ENCODE measurements around the gene MMEL1. TPM values are rescaled to one million over a fixed set of nuclear protein-coding genes. Genes with fewer than 3 reads are reported as not detected.

MMEL1 gene
- total and polyA plus RNA-seq, 2 of the 13 experiments (the other 11 are each of a cell fraction or from before 2014, with no cell fraction given): 0.48 TPM; not detected in 1

DNA sequence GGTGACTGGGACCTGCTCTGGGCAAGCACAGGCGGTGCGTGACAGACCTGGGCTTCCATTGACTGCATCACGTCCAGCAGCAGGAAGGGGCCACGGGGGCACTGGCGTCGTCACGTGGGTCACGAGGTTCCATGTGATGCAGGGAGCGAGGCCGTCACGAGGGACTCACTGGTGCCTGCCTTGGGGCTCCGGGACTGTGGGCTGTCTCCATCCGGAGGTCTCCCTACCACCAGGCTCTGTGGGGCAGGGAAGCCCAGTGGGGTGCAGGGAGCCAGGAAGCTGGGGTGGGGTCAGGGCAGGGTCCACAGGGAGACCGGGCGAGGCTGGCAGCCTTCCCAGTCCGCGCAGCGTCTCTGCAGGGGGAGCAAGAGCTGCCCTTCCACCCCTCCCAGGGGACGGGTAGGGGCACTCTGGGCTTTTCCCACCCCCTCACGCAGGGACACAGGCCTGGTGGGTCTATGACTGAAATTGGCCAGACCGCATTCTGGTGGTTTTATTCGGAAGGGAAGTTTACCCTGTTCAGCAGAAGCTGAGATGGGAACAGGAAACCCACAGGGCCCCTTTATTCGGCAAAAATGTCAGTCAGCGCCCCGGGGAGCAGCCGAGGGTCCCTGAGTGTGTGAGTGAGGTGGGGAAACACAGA is 77.1 kb downstream of the MMEL1 start (continued):
- TF ChIP-seq, protein P1, sequence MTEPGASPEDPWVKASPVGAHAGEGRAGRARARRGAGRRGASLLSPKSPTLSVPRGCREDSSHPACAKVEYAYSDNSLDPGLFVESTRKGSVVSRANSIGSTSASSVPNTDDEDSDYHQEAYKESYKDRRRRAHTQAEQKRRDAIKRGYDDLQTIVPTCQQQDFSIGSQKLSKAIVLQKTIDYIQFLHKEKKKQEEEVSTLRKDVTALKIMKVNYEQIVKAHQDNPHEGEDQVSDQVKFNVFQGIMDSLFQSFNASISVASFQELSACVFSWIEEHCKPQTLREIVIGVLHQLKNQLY (CRISPR knock-in tag; IDR thresholded peaks at IDR 0.05): peak; percentile 54; the same call in 1 of the 2 replicates
- TF ChIP-seq DMAP1 (CRISPR knock-in tag; IDR thresholded peaks at IDR 0.05) (peak; percentile 46; the same call in 1 of the 2 replicates), ZNF205 (CRISPR knock-in tag; IDR thresholded peaks at IDR 0.05) (no peak; the same call in 1 of the 2 replicates), HHEX (CRISPR knock-in tag; IDR thresholded peaks at IDR 0.05) (no peak), ZNF484 (CRISPR knock-in tag; IDR thresholded peaks at IDR 0.05; ENCODE audit: borderline replicate concordance, low read depth) (no peak), SNRNP70 (IDR thresholded peaks at IDR 0.05; ENCODE audit: low read depth, low read length) (no peak), HMG20B (CRISPR knock-in tag; conservative IDR thresholded peaks at IDR 0.05) (no peak), ZNF350 (CRISPR knock-in tag; IDR thresholded peaks at IDR 0.05; ENCODE audit: borderline replicate concordance, low read depth) (no peak), ZNF264 (CRISPR knock-in tag; IDR thresholded peaks at IDR 0.05) (no peak), SMARCE1 (IDR thresholded peaks at IDR 0.05; ENCODE audit: borderline replicate concordance) (no peak), ZNF101 (CRISPR knock-in tag; IDR thresholded peaks at IDR 0.05; ENCODE audit: borderline replicate concordance, low read depth) (no peak), ZNF136 (CRISPR knock-in tag; IDR thresholded peaks at IDR 0.05; ENCODE audit: low read depth) (no peak), NONO (IDR thresholded peaks at IDR 0.05) (no peak), NONO (CRISPR knock-in tag; conservative IDR thresholded peaks at IDR 0.05) (0 out of 2 replicates have a peak, but pooled peaks have one; percentile 39), REL (CRISPR knock-in tag; conservative IDR thresholded peaks at IDR 0.05) (no peak), NR2F6 (IDR thresholded peaks at IDR 0.05) (peak; percentile 34; the same call in 1 of the 2 replicates), NR2F6 (CRISPR knock-in tag; IDR thresholded peaks at IDR 0.05) (peak; percentile 75), NR2C2 (CRISPR knock-in tag; IDR thresholded peaks at IDR 0.05; ENCODE audit: borderline replicate concordance) (no peak), PITX1 (CRISPR knock-in tag; IDR thresholded peaks at IDR 0.05) (peak; percentile 56; the same call in 1 of the 2 replicates), CHCHD3 (CRISPR knock-in tag; IDR thresholded peaks at IDR 0.05) (no peak), THYN1 (CRISPR knock-in tag; IDR thresholded peaks at IDR 0.05; ENCODE audit: borderline replicate concordance, low read depth) (no peak), MZF1 (CRISPR knock-in tag; IDR thresholded peaks at IDR 0.05; ENCODE audit: borderline replicate concordance) (no peak), ZNF12 (CRISPR knock-in tag; IDR thresholded peaks at IDR 0.05) (no peak)
- TF ChIP-seq, protein P2, sequence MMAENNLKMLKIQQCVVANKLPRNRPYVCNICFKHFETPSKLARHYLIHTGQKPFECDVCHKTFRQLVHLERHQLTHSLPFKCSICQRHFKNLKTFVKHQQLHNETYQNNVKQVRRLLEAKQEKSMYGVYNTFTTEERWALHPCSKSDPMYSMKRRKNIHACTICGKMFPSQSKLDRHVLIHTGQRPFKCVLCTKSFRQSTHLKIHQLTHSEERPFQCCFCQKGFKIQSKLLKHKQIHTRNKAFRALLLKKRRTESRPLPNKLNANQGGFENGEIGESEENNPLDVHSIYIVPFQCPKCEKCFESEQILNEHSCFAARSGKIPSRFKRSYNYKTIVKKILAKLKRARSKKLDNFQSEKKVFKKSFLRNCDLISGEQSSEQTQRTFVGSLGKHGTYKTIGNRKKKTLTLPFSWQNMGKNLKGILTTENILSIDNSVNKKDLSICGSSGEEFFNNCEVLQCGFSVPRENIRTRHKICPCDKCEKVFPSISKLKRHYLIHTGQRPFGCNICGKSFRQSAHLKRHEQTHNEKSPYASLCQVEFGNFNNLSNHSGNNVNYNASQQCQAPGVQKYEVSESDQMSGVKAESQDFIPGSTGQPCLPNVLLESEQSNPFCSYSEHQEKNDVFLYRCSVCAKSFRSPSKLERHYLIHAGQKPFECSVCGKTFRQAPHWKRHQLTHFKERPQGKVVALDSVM (CRISPR knock-in tag; IDR thresholded peaks at IDR 0.05): peak; percentile 63
- TF ChIP-seq, protein P3, sequence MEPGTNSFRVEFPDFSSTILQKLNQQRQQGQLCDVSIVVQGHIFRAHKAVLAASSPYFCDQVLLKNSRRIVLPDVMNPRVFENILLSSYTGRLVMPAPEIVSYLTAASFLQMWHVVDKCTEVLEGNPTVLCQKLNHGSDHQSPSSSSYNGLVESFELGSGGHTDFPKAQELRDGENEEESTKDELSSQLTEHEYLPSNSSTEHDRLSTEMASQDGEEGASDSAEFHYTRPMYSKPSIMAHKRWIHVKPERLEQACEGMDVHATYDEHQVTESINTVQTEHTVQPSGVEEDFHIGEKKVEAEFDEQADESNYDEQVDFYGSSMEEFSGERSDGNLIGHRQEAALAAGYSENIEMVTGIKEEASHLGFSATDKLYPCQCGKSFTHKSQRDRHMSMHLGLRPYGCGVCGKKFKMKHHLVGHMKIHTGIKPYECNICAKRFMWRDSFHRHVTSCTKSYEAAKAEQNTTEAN (CRISPR knock-in tag; conservative IDR thresholded peaks at IDR 0.05): no peak
- TF ChIP-seq, protein P4, sequence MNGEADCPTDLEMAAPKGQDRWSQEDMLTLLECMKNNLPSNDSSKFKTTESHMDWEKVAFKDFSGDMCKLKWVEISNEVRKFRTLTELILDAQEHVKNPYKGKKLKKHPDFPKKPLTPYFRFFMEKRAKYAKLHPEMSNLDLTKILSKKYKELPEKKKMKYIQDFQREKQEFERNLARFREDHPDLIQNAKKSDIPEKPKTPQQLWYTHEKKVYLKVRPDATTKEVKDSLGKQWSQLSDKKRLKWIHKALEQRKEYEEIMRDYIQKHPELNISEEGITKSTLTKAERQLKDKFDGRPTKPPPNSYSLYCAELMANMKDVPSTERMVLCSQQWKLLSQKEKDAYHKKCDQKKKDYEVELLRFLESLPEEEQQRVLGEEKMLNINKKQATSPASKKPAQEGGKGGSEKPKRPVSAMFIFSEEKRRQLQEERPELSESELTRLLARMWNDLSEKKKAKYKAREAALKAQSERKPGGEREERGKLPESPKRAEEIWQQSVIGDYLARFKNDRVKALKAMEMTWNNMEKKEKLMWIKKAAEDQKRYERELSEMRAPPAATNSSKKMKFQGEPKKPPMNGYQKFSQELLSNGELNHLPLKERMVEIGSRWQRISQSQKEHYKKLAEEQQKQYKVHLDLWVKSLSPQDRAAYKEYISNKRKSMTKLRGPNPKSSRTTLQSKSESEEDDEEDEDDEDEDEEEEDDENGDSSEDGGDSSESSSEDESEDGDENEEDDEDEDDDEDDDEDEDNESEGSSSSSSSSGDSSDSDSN (CRISPR knock-in tag; IDR thresholded peaks at IDR 0.05): no peak

Data from HepG2 (cell line).